Heart left ventricle (tissue), 13 donors: ENCODE data around the gene HOXA3.

ENCODE experiments used
- CTCF ChIP-seq, 12 donors: fragments of 200-600 bp; sonication (generic) in 4 of 12; IDR thresholded peaks; one replicate each; pipeline versions ENCODE4 v1.5.0 to v1.8.0; 2018 to 2022; ENCODE audit warnings: antibody characterized with exemption in 12 of 12, mild to moderate bottlenecking in 5 of 12
- POLR2A ChIP-seq, 2 donors: fragments of 450-650 bp; IDR thresholded peaks; one replicate each; pipeline ENCODE4 v1.6.1; 2017; ENCODE audit warnings: antibody characterized with exemption in 2 of 2, mild to moderate bottlenecking in 2 of 2, moderate library complexity in 2 of 2
- donor health status: ischemic (EF 13 %, LVEDD 7.1; RV severe dilation, severe dysfunction).
- donor health status: DM: no; HTN: yes; CAD: no.
- donor health status: DM: no; HTN: no; CAD: no.
- donor health status: ischemic (EF 25% LVEDD 6.9; RV normal size, moderate dysfunction).
- donor health status: ischemic (EF 25% LVEDD 5.7; RV mildly dilated, moderate dysfunction).
- donor health status: ischemic (EF 35%, LVEDD 5.7; RV mildly dilated, moderate dysfunction).
- donor health status: nonischemic (EF 11% LVEDD 7.7; RV severe dilation, severe dysfunction).
- donor health status: DM: yes; HTN: yes; CAD: no.
- donor health status: PGD.
- donor health status: ischemic (EF 29% LVEDD 5.4; RV normal size, mild dysfunction).
- donor health status: nonischemic (EF 23%, LVEDD 6.1; RV moderate dilation, normal function).

GRCh38 chr7:27173956-27174873, 21.8 kb upstream of the HOXA3 start, which contains the start of gene HOXA10:
- TF ChIP-seq POLR2A (IDR thresholded peaks at IDR 0.05) (no peak), CTCF (IDR thresholded peaks at IDR 0.05) (no peak)
